HepG2 (cell line): ENCODE data around the gene SLC35B2. TPM values are rescaled to one million over a fixed set of nuclear protein-coding genes. Genes with fewer than 3 reads are reported as not detected.

Source experiments
- ATF2 ChIP-seq: sonication (generic); formaldehyde crosslinking; IDR thresholded peaks from 2 replicates; pipeline ENCODE4 v1.4.0; 2020; ENCODE audit warnings: missing genetic modification reagents
- FOXK1 ChIP-seq: sonication (generic); formaldehyde crosslinking; IDR thresholded peaks from 2 replicates; pipeline ENCODE4 v1.4.0; 2020; ENCODE audit warnings: low read depth, missing genetic modification reagents, borderline replicate concordance
- HBP1 ChIP-seq: IDR thresholded peaks from 2 replicates; pipeline ENCODE4 v1.6.1; 2016; ENCODE audit warnings: low read depth, control low read depth
- HIVEP1 ChIP-seq: sonication (generic); formaldehyde crosslinking; IDR thresholded peaks from 2 replicates; pipeline ENCODE4 v1.4.0; 2020; ENCODE audit warnings: mild to moderate bottlenecking, missing genetic modification reagents
- MIER2 ChIP-seq: IDR thresholded peaks from 2 replicates; pipeline ENCODE4 v1.6.1; 2016; ENCODE audit warnings: missing biosample characterization, missing genetic modification reagents
- SALL2 ChIP-seq: sonication (generic); formaldehyde crosslinking; IDR thresholded peaks from 2 replicates; pipeline ENCODE4 v1.8.1; 2023; ENCODE audit warnings: mild to moderate bottlenecking, missing genetic modification reagents, inconsistent platforms
- STAG1 ChIP-seq: sonication (generic); formaldehyde crosslinking; IDR thresholded peaks from 2 replicates; pipeline ENCODE4 v1.4.0; 2020; ENCODE audit warnings: missing genetic modification reagents
- TBP ChIP-seq: sonication (generic); formaldehyde crosslinking; IDR thresholded peaks from 2 replicates; pipeline ENCODE4 v1.5.0; 2020; ENCODE audit warnings: missing genetic modification reagents
- TOE1 ChIP-seq: sonication (generic); formaldehyde crosslinking; IDR thresholded peaks from 2 replicates; pipeline ENCODE4 v1.4.0; 2020; ENCODE audit warnings: mild to moderate bottlenecking, missing genetic modification reagents
- TP53 ChIP-seq: sonication (generic); formaldehyde crosslinking; conservative IDR thresholded peaks from 2 replicates; pipeline ENCODE4 v1.4.0; 2020; ENCODE audit warnings: missing genetic modification reagents
- ZBTB10 ChIP-seq: sonication (generic); formaldehyde crosslinking; IDR thresholded peaks from 2 replicates; pipeline ENCODE4 v1.4.0; 2020; ENCODE audit warnings: missing genetic modification reagents, borderline replicate concordance
- ZBTB46 ChIP-seq: sonication (generic); formaldehyde crosslinking; IDR thresholded peaks from 2 replicates; pipeline ENCODE4 v1.4.0; 2020; ENCODE audit warnings: mild to moderate bottlenecking, missing genetic modification reagents, borderline replicate concordance
- ZFYVE20 ChIP-seq: sonication (generic); formaldehyde crosslinking; IDR thresholded peaks from 2 replicates; pipeline ENCODE4 v1.8.0; 2023; ENCODE audit warnings: low read depth, mild to moderate bottlenecking, moderate library complexity, missing genetic modification reagents, borderline replicate concordance
- ZNF30 ChIP-seq: sonication (generic); formaldehyde crosslinking; IDR thresholded peaks from 2 replicates; pipeline ENCODE4 v1.5.0; 2020; ENCODE audit warnings: mild to moderate bottlenecking, missing genetic modification reagents
- ZNF430 ChIP-seq: sonication (generic); formaldehyde crosslinking; IDR thresholded peaks from 2 replicates; pipeline ENCODE4 v1.9.0; 2021; ENCODE audit warnings: mild to moderate bottlenecking, missing genetic modification reagents
- ZNF607 ChIP-seq: sonication (generic); formaldehyde crosslinking; IDR thresholded peaks from 2 replicates; pipeline ENCODE4 v1.5.1; 2020; ENCODE audit warnings: missing genetic modification reagents, mild to moderate bottlenecking, borderline replicate concordance
- ZNF770 ChIP-seq: sonication (generic); formaldehyde crosslinking; IDR thresholded peaks from 2 replicates; pipeline ENCODE4 v1.5.0; 2020; ENCODE audit warnings: mild to moderate bottlenecking, missing genetic modification reagents
- polyA plus RNA-seq, 8 experiments: library from polyadenylated mRNA; depleted of rRNA in 3 of 8; stranded (reverse) in 7 of 8; unstranded in 1 of 8; fragments of >200 nt; fragmentation: Illumina TruSeq in 4 of 8; extraction: Trizol in 4 of 8; gene quantifications; 2 replicates each; pipeline versions ENCODE4 v1.2.1 to v1.2.3, GENCODE V29; 2011 to 2016; ENCODE audit warnings: low read depth in 4 of 8, missing spikeins in 1 of 8, mixed read lengths in 1 of 8; ENCODE audit not compliant: insufficient read depth in 1 of 8
- total RNA-seq, 5 experiments: library from RNA; depleted of rRNA; stranded (reverse); fragments of >200 nt; fragmentation: Illumina TruSeq; extraction: Trizol; gene quantifications; 2 replicates each; pipeline ENCODE4 v1.2.3, GENCODE V29; 2016; ENCODE audit warnings: low read depth in 1 of 5

The SLC35B2 gene
- total and polyA plus RNA-seq, 2 of the 13 experiments (the other 11 are each of a cell fraction or from before 2014, with no cell fraction given) = 61.1 to 148 TPM

- TF ChIP-seq ZBTB46 (CRISPR knock-in tag) (no peak), FOXK1 (CRISPR knock-in tag) (peak; percentile 51; the same call in 1 of the 2 replicates), HIVEP1 (CRISPR knock-in tag) (0 out of 2 replicates have a peak, but pooled peaks have one; percentile 36), ATF2 (CRISPR knock-in tag) (peak; percentile 59; the same call in 1 of the 2 replicates), TOE1 (no peak), HBP1 (CRISPR knock-in tag) (peak; percentile 77; the same call in 1 of the 2 replicates), MIER2 (0 out of 2 replicates have a peak, but pooled peaks have one; percentile 24), TP53 (CRISPR knock-in tag) (no peak), ZFYVE20 (CRISPR knock-in tag) (no peak), ZNF770 (CRISPR knock-in tag) (0 out of 2 replicates have a peak, but pooled peaks have one; percentile 30), ZNF607 (CRISPR knock-in tag) (0 out of 2 replicates have a peak, but pooled peaks have one; percentile 31), ZNF430 (CRISPR knock-in tag) (no peak), SALL2 (peak; percentile 59; the same call in 1 of the 2 replicates), STAG1 (CRISPR knock-in tag) (peak; percentile 93), ZBTB10 (no peak), ZNF30 (CRISPR knock-in tag) (0 out of 2 replicates have a peak, but pooled peaks have one; percentile 34), TBP (no peak)
Observed at GRCh38 chr6:44234101-44235025, 23.0 kb downstream of the SLC35B2 start (continued).
